ENCODE data around the gene SAP130. TPM values are rescaled to one million over a fixed set of nuclear protein-coding genes. Genes with fewer than 3 reads are reported as not detected.

SAP130 gene
- total RNA-seq, 2 donors from 2014 or later, result 47.7 to 58.9 TPM

DNA sequence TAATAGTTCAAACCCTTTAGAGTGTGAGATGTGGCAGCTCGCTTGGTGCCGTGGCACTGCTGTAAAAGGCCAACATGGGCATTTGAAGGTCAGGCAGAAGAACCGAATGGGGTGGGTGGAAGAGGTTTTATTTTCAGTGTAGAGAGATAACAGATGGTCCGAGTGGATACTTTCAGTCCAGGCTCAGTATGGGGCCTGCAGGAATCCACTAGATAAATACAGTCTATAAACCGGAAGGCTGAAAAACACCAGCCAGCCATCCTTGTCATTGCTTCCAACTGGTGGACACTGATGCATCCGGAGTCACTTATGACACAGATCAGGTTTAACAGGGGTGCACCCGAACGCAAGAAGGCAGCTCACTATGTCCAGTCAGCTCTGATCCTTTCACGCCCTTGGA is 86.4 kb downstream of the SAP130 start:
- Histone ChIP-seq H3K36me3 (ENCODE audit: control insufficient read depth, insufficient read depth, low read length) (peaks cover 52% of the 10 kb centered on the region), H3K9ac (ENCODE audit: extremely low read depth, low read length, poor library complexity, severe bottlenecking) (no peak overlapping the region), H3K27me3 (ENCODE audit: control insufficient read depth, insufficient read depth, low read length, poor library complexity, severe bottlenecking) (no peaks in the 10 kb centered on the region), H3K9me3 (ENCODE audit: control insufficient read depth, low read length) (no peaks in the 10 kb centered on the region), H3K4me1 (ENCODE audit: control insufficient read depth, insufficient read depth, low read length) (no peaks in the 10 kb centered on the region), H3K27ac (ENCODE audit: low read depth, low read length) (no peak overlapping the region), H3K4me3 (ENCODE audit: low read length) (no peak overlapping the region)
- TF ChIP-seq, protein P1, sequence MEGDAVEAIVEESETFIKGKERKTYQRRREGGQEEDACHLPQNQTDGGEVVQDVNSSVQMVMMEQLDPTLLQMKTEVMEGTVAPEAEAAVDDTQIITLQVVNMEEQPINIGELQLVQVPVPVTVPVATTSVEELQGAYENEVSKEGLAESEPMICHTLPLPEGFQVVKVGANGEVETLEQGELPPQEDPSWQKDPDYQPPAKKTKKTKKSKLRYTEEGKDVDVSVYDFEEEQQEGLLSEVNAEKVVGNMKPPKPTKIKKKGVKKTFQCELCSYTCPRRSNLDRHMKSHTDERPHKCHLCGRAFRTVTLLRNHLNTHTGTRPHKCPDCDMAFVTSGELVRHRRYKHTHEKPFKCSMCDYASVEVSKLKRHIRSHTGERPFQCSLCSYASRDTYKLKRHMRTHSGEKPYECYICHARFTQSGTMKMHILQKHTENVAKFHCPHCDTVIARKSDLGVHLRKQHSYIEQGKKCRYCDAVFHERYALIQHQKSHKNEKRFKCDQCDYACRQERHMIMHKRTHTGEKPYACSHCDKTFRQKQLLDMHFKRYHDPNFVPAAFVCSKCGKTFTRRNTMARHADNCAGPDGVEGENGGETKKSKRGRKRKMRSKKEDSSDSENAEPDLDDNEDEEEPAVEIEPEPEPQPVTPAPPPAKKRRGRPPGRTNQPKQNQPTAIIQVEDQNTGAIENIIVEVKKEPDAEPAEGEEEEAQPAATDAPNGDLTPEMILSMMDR (conservative IDR thresholded peaks at IDR 0.05), result no peak
- H3K4me1 Mint-ChIP-seq, result no peaks in the 10 kb centered on the region
- peaks cover 47% of the 10 kb centered on the region for H3K36me3 Mint-ChIP-seq (ENCODE audit: low read depth)
- WGBS, 2 experiments (ENCODE audit: insufficient coverage in 1 of 2, insufficient read length in 1 of 2), result 96 to 97% methylated on average over 6 to 9 of the region's 9 CpGs
- no peaks in the 10 kb centered on the region for H3K9me3 Mint-ChIP-seq
- no peak overlapping the region for H3K4me3 Mint-ChIP-seq
- H3K27me3 Mint-ChIP-seq (ENCODE audit: insufficient read depth), result no peaks in the 10 kb centered on the region
- no peak overlapping the region for H3K27ac Mint-ChIP-seq
- no peak for DNase-seq

DNA sequence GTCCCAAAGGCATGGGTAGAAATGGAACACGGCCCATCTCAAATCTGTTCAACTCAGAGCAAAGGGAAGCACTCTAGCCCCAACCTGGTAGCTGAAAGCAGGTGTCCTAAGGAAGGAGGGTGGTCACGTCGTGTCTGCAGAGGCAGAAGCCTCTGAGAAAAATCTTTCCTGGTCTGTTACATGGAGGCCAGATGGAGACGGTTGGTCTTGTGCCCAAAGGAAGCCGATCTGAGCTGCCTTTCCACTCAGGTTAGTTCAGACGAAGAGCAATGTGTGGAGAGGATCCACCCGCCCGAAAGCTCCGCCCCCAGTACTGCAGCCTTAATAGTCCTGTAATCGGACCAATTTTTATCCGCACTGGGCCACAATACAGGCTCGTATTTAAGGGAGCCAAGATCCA is 87.2 kb downstream of the SAP130 start:
- TF ChIP-seq, protein P1 (conservative IDR thresholded peaks at IDR 0.05), result no peak
- Mint-ChIP-seq H3K27me3 (ENCODE audit: insufficient read depth) (no peaks in the 10 kb centered on the region), H3K4me3 (no peak overlapping the region), H3K4me1 (no peaks in the 10 kb centered on the region), H3K27ac (no peak overlapping the region), H3K9me3 (no peaks in the 10 kb centered on the region), H3K36me3 (ENCODE audit: low read depth) (peaks cover 38% of the 10 kb centered on the region)
- Histone ChIP-seq H3K4me1 (ENCODE audit: control insufficient read depth, insufficient read depth, low read length) (no peaks in the 10 kb centered on the region), H3K9ac (ENCODE audit: extremely low read depth, low read length, poor library complexity, severe bottlenecking) (no peak overlapping the region), H3K27ac (ENCODE audit: low read depth, low read length) (no peak overlapping the region), H3K27me3 (ENCODE audit: control insufficient read depth, insufficient read depth, low read length, poor library complexity, severe bottlenecking) (no peaks in the 10 kb centered on the region), H3K9me3 (ENCODE audit: control insufficient read depth, low read length) (no peaks in the 10 kb centered on the region), H3K4me3 (ENCODE audit: low read length) (no peak overlapping the region), H3K36me3 (ENCODE audit: control insufficient read depth, insufficient read depth, low read length) (peaks cover 44% of the 10 kb centered on the region)
- DNase-seq, result no peak
- 86 to 89% methylated on average over 11 to 12 of the region's 12 CpGs for WGBS, 2 experiments (ENCODE audit: insufficient coverage in 1 of 2, insufficient read length in 1 of 2)

GRCh38 chr2:127935337-127935736 is 92.5 kb downstream of the SAP130 start:
- Mint-ChIP-seq H3K4me1 (no peaks in the 10 kb centered on the region), H3K9me3 (no peaks in the 10 kb centered on the region), H3K27ac (no peak overlapping the region), H3K36me3 (ENCODE audit: low read depth) (peaks cover under 1% of the 10 kb centered on the region), H3K27me3 (ENCODE audit: insufficient read depth) (no peaks in the 10 kb centered on the region), H3K4me3 (no peak overlapping the region)
- no peaks in the 10 kb centered on the region for H3K27me3 ChIP-seq (ENCODE audit: control insufficient read depth, insufficient read depth, low read length, poor library complexity, severe bottlenecking)
- H3K9ac ChIP-seq (ENCODE audit: extremely low read depth, low read length, poor library complexity, severe bottlenecking), result no peak overlapping the region
- 93 to 100% methylated on average over 3 to 5 of the region's 6 CpGs for WGBS, 2 experiments (ENCODE audit: insufficient coverage in 1 of 2, insufficient read length in 1 of 2)
- no peak for DNase-seq
- H3K27ac ChIP-seq (ENCODE audit: low read depth, low read length), result no peak overlapping the region
- TF ChIP-seq, protein P1 (conservative IDR thresholded peaks at IDR 0.05), result no peak
- no peaks in the 10 kb centered on the region for H3K9me3 ChIP-seq (ENCODE audit: control insufficient read depth, low read length)
- H3K4me1 ChIP-seq (ENCODE audit: control insufficient read depth, insufficient read depth, low read length), result no peaks in the 10 kb centered on the region
- no peak overlapping the region for H3K4me3 ChIP-seq (ENCODE audit: low read length)
- H3K36me3 ChIP-seq (ENCODE audit: control insufficient read depth, insufficient read depth, low read length), result no peaks in the 10 kb centered on the region
